ENCODE data around the gene SOST.
"Not testable (repeated sequence)": the region's sequence is repeated elsewhere in the genome, so short reads cannot be mapped to it uniquely, and the experiment has no call there.

SOST gene

DNA sequence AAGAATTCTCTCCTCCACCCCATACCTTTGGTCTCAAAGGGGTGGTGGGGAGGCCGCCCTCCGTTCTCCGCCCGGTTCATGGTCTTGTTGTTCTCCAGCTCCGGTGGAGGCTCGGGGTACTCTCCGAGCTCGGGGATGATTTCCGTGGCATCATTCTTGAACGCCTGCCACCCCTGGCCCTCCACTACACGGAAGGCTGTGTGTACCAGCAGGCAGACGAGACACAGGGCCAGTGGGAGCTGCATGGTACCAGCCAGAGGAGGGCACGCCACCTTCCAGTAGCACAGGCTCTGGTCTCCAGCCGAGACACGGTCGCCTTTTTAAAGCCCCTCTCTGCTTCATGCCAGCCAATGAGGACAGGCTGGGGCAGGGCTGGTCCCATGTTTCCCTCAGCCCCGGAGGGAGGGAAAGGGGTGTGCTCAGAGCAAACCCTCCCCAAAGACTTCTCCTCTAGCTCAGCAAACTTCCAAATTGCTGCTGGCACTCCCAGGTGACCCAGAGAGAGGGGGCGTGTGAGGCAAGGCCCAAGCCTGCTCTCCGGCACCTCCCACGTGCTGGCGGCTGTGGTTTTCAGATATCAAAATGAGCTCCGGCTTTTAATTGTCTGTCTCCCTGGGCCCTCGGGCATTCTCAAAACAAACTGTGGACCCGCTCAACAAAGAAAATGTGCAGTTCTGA is at the start of gene SOST:
SOST (minus strand) TSS at position 295 of the 678 bp plus-strand sequence; CDS start at position 245, 50 bp downstream.
- Mint-ChIP-seq H3K36me3 (ENCODE audit: low read depth) (no peaks in the 10 kb centered on the region), H3K27ac (no peak within 1 kb of the TSS), H3K4me1 (ENCODE audit: low read depth) (peaks cover 3% of the 10 kb centered on the region), H3K9me3 (no peaks in the 10 kb centered on the region), H3K27me3 (peaks cover 40% of the 10 kb centered on the region), H3K4me3 (no peak within 1 kb of the TSS)
- no peak for DNase-seq

GRCh38 chr17:43808076-43808475 is 49.5 kb upstream of the SOST start:
- DNase-seq = no peak
- Mint-ChIP-seq H3K4me1 (ENCODE audit: low read depth) (peaks cover 3% of the 10 kb centered on the region), H3K9me3 (no peaks in the 10 kb centered on the region), H3K27ac (no peak overlapping the region), H3K27me3 (peaks cover 34% of the 10 kb centered on the region), H3K36me3 (ENCODE audit: low read depth) (no peaks in the 10 kb centered on the region), H3K4me3 (no peak overlapping the region)

DNA sequence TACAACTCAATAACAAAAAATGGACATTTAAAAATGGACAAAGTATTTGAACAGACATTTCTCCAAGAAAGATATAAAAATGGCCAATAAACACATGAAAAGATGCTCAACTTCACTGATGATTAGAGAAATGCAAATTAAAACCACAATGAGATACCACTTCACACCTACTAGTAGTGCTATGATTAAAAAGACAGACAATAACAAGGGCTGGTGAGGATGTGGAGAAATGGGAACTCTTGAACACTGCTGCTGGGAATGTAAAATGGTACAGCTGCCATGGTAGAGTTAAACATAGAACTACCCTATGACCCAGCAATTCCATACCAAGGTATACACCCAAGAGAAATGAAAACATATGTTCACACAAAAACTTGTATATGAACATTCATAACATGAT is 46.5 kb upstream of the SOST start:
- Mint-ChIP-seq H3K4me1 (ENCODE audit: low read depth) (peaks cover 3% of the 10 kb centered on the region), H3K36me3 (ENCODE audit: low read depth) (no peaks in the 10 kb centered on the region), H3K4me3 (no peak overlapping the region), H3K27me3 (peaks cover 41% of the 10 kb centered on the region), H3K9me3 (no peaks in the 10 kb centered on the region), H3K27ac (no peak overlapping the region)
- no peak for DNase-seq

DNA sequence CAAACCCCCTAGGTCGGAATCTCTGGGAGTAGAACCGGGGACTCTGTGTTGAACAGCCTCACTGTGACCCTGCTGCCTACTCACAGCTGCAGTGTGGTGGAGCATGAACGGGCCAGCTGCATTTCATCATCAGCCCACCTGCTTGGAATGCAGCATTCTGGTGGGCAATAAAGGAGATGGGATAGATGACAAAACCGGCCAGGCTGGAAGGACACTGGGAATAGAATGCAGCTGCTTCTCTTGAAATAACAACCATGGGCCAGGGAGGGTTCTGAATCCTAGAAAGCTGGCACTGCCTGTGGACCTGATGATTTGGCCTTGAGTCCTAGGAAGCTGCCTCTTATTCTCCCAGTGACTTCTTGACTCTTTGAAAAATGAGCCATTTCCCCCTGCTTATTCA is 45.2 kb upstream of the SOST start:
- no peak overlapping the region for H3K27ac Mint-ChIP-seq

GRCh38 chr17:43801844-43802243 is 43.3 kb upstream of the SOST start:
- H3K36me3 Mint-ChIP-seq (ENCODE audit: low read depth) = no peaks in the 10 kb centered on the region
- H3K4me3 Mint-ChIP-seq = no peak overlapping the region
- no peaks in the 10 kb centered on the region for H3K9me3 Mint-ChIP-seq
- peaks cover 48% of the 10 kb centered on the region for H3K27me3 Mint-ChIP-seq
- no peak overlapping the region for H3K27ac Mint-ChIP-seq
- peaks cover 3% of the 10 kb centered on the region for H3K4me1 Mint-ChIP-seq (ENCODE audit: low read depth)
- no peak for DNase-seq

More for the DNA sequence above, 45.2 kb upstream of the SOST start:
- Mint-ChIP-seq H3K9me3 (no peaks in the 10 kb centered on the region), H3K27me3 (peaks cover 45% of the 10 kb centered on the region), H3K4me1 (ENCODE audit: low read depth) (peaks cover 3% of the 10 kb centered on the region), H3K4me3 (no peak overlapping the region), H3K36me3 (ENCODE audit: low read depth) (no peaks in the 10 kb centered on the region)
- DNase-seq = no peak

DNA sequence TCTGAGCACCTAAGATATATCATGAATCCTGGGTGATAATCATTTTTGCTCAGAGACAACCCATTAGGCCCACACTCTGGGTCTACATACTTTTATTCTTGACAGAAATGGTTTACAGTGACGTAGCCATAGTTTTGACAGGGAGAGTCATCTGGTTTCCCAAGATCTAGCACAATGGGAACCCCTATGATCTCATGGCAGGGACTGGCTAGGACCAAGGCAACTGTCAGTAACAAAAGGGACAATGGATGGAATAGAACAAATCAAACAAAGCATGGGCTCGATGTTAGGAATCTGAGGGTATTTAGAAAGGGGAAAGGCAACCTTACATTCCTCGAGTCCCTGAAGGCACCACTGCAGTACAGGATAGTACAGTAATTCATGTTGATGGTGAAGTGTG is 42.1 kb upstream of the SOST start:
- no peaks in the 10 kb centered on the region for H3K9me3 Mint-ChIP-seq
- no peak overlapping the region for H3K4me3 Mint-ChIP-seq
- peaks cover 51% of the 10 kb centered on the region for H3K27me3 Mint-ChIP-seq
- peaks cover 3% of the 10 kb centered on the region for H3K4me1 Mint-ChIP-seq (ENCODE audit: low read depth)
- H3K36me3 Mint-ChIP-seq (ENCODE audit: low read depth) = no peaks in the 10 kb centered on the region
- H3K27ac Mint-ChIP-seq = no peak overlapping the region
- no peak for DNase-seq

- DNase-seq = no peak
- Mint-ChIP-seq H3K27me3 (peaks cover 47% of the 10 kb centered on the region), H3K4me1 (ENCODE audit: low read depth) (no peaks in the 10 kb centered on the region), H3K36me3 (ENCODE audit: low read depth) (no peaks in the 10 kb centered on the region), H3K9me3 (no peaks in the 10 kb centered on the region), H3K27ac (no peak overlapping the region), H3K4me3 (no peak overlapping the region)
Observed at GRCh38 chr17:43799047-43799446, 40.5 kb upstream of the SOST start.

- H3K9me3 Mint-ChIP-seq; H3K36me3 Mint-ChIP-seq (ENCODE audit: low read depth); H3K4me3 Mint-ChIP-seq; H3K27ac Mint-ChIP-seq; DNase-seq; H3K4me1 Mint-ChIP-seq (ENCODE audit: low read depth): not testable (repeated sequence)
- peaks cover 47% of the 10 kb centered on the region for H3K27me3 Mint-ChIP-seq
Observed at GRCh38 chr17:43798024-43798423, 39.4 kb upstream of the SOST start.

DNA sequence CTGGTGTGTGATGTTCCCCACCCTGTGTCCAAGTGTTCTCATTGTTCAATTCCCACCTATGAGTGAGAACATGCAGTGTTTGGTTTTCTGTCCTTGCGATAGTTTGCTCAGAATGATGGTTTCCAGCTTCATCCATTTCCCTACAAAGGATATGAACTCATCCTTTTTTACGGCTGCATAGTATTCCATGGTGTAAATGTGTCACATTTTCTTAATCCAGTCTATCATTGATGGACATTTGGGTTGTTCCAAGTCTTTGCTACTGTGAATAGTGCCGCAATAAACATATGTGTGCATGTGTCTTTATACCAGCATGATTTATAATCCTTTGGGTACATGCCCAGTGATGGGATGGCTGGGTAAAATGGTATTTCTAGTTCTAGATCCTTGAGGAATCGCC is 34.1 kb upstream of the SOST start:
- H3K27me3 Mint-ChIP-seq = peaks cover 47% of the 10 kb centered on the region
- DNase-seq; H3K9me3 Mint-ChIP-seq; H3K4me1 Mint-ChIP-seq (ENCODE audit: low read depth); H3K36me3 Mint-ChIP-seq (ENCODE audit: low read depth); H3K4me3 Mint-ChIP-seq; H3K27ac Mint-ChIP-seq: not testable (repeated sequence)

DNA sequence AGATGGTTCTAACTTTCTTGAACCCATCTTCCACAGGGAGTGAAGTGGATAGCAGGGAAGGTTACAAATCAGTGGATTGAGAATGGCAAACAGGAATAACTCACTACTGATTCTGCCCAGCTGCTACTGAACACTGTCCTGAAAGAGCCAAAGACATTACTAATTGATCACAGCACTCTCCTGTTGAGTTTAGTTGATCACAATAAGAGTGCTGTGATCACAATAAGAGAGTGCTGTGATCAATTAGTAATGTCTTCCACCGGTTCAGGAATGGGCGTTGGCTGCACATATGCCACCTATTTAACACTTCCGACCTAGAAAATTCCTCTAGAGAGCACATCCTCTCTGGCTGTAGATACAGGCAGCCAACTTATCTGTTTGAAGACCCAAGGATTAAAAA is 33.0 kb upstream of the SOST start:
- H3K27me3 Mint-ChIP-seq = peaks cover 40% of the 10 kb centered on the region
- no peaks in the 10 kb centered on the region for H3K9me3 Mint-ChIP-seq
- H3K27ac Mint-ChIP-seq = no peak overlapping the region
- H3K4me1 Mint-ChIP-seq (ENCODE audit: low read depth) = peaks cover 3% of the 10 kb centered on the region
- no peak for DNase-seq
- no peak overlapping the region for H3K4me3 Mint-ChIP-seq
- H3K36me3 Mint-ChIP-seq (ENCODE audit: low read depth) = no peaks in the 10 kb centered on the region

DNA sequence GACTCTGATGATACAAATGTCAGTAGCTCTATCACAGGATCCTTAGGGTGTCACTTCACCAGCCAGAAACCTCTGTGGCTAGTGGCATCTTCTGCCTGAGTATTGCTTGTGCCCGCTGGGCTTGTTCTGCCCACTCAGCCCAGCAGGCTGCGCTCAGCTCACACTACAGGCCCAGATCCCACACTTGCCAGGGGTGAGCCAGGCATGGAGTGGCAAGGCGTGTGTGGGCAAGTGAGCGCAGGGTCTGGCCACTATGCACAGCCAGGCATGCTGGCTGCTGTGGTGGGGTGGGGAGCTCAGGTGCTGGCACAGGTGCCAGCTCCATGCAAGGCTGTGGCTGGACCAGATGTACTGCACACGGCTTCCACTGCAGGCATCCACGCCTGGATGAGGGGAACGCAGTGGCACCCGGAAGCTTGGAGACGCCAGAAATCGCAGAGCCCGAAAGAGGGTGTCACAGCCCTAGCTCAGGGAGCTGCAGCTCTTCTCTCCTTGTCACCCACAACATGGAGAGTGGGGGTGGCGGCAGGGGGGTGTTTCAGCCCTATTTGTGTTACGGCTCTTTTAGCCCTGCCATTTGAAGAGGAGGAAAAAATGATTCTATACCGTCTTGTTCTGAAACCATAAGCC is 31.8 kb upstream of the SOST start:
- H3K27ac Mint-ChIP-seq = no peak overlapping the region
- no peak for DNase-seq
- H3K9me3 Mint-ChIP-seq = no peaks in the 10 kb centered on the region
- H3K4me3 Mint-ChIP-seq = no peak overlapping the region
- H3K36me3 Mint-ChIP-seq (ENCODE audit: low read depth) = no peaks in the 10 kb centered on the region
- peaks cover 3% of the 10 kb centered on the region for H3K4me1 Mint-ChIP-seq (ENCODE audit: low read depth)
- peaks cover 31% of the 10 kb centered on the region for H3K27me3 Mint-ChIP-seq

- Mint-ChIP-seq H3K36me3 (ENCODE audit: low read depth) (no peaks in the 10 kb centered on the region), H3K27ac (no peak overlapping the region), H3K4me3 (no peak overlapping the region), H3K9me3 (no peaks in the 10 kb centered on the region), H3K4me1 (ENCODE audit: low read depth) (peaks cover 3% of the 10 kb centered on the region), H3K27me3 (peaks cover 25% of the 10 kb centered on the region)
- no peak for DNase-seq
Observed at GRCh38 chr17:43789482-43789881, 30.9 kb upstream of the SOST start.

DNA sequence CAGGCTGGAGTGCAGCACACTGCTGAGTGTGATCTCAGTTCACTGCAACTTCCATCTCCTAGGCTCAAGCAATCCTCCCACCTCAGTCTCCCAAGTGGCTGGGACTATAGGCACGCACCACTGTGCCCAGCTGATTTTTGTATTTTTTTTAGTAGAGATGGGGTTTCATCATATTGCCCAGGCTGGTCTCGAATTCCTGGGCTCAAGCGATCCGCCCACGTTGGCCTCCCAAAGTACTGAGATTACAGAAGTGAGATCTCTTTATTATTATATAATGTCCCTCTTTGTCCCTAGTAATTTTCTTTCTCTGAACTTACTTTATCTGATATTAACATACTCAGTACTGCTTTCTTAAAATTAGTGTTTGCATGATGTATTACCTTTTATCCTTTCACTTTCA is 29.9 kb upstream of the SOST start:
- DNase-seq = no peak
- no peak overlapping the region for H3K27ac Mint-ChIP-seq
- H3K27me3 Mint-ChIP-seq = peaks cover 19% of the 10 kb centered on the region

DNA sequence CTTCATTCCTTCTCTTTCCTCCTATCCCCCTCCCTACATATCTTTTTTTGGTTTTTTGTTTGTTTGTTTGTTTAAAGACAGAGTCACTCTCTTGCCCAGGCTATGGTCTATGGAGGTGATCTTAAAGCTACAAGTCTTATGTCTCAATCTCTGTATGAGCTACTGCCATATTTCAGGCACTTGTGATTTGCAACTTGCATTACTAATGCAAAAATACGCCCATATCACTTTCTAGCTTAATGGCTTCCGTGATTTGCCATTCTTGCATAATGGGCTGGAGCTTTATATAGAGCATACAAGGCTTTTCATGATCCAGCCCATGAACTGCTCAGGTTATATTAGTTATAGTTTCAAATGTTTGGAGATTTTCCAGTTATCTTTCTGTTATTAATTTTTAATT is 29.1 kb upstream of the SOST start:
- H3K9me3 Mint-ChIP-seq = no peaks in the 10 kb centered on the region
- no peak overlapping the region for H3K27ac Mint-ChIP-seq
- H3K4me3 Mint-ChIP-seq = no peak overlapping the region
- no peak for DNase-seq
- peaks cover 18% of the 10 kb centered on the region for H3K27me3 Mint-ChIP-seq
- peaks cover 5% of the 10 kb centered on the region for H3K4me1 Mint-ChIP-seq (ENCODE audit: low read depth)
- H3K36me3 Mint-ChIP-seq (ENCODE audit: low read depth) = no peaks in the 10 kb centered on the region

More for the DNA sequence above, 29.9 kb upstream of the SOST start:
- H3K4me1 Mint-ChIP-seq (ENCODE audit: low read depth) = peaks cover 5% of the 10 kb centered on the region
- no peaks in the 10 kb centered on the region for H3K36me3 Mint-ChIP-seq (ENCODE audit: low read depth)
- H3K4me3 Mint-ChIP-seq = no peak overlapping the region
- H3K9me3 Mint-ChIP-seq = no peaks in the 10 kb centered on the region

DNA sequence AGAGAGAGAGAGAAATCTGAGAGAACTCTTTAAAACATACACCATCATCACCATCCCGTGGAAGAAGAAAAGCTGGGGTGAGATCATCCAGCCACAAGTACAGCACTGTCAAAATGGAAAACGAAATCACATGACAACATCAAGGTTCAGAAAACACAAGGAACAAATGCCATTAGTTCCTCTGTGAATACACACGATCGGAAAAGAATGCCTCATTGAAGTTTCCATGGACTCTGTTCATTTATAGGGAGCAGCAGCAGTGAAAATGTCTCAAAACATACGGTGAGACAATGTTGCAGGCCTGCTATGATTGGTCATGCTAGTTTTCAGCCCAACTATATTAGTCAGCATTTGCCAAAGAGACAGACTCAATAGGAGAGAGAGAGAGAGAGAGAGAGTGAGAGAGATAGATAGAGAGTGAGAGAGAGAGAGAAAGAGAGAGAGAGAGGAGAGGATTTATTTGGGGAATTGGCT is 26.1 kb upstream of the SOST start:
- peaks cover 3% of the 10 kb centered on the region for H3K4me1 Mint-ChIP-seq (ENCODE audit: low read depth)
- H3K27ac Mint-ChIP-seq = no peak overlapping the region
- H3K27me3 Mint-ChIP-seq = peaks cover 37% of the 10 kb centered on the region
- no peak overlapping the region for H3K4me3 Mint-ChIP-seq
- no peak for DNase-seq
- H3K36me3 Mint-ChIP-seq (ENCODE audit: low read depth) = no peaks in the 10 kb centered on the region
- H3K9me3 Mint-ChIP-seq = no peaks in the 10 kb centered on the region
